Cortex of kidney (tissue), 1 donor: ENCODE measurements around the gene RMI1.
A peak's percentile ranks its signal among the peaks of the same experiment; 100 is the strongest.

Experiments
- DNase-seq: peaks from one replicate; lab custom pipeline; 2025; lab: John Stamatoyannopoulos, UW

Gene RMI1

DNA sequence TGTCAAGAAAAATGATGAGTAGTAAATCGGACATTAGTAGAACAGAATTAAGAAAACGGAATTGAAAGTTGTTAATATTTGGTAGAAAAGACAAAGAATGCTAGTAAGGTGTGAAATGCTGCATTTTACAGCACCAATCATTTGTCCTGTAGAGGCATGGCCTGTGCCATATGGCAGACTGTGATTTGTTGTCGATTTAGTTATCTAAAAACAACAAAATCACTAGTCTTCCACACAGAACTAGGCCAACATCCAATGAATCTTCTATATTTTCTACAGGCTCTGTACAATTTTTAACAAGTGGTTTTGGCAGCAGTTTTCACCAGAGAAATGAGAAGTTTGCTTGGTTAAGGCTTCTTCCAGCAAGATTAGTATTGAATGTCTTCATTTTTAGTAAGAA, 11.0 kb upstream of the RMI1 start:
- DNase-seq = no peak

- no peak for DNase-seq
These were observed 9.1 kb upstream of the RMI1 start for GRCh38 chr9:83971485-83971884.

DNA sequence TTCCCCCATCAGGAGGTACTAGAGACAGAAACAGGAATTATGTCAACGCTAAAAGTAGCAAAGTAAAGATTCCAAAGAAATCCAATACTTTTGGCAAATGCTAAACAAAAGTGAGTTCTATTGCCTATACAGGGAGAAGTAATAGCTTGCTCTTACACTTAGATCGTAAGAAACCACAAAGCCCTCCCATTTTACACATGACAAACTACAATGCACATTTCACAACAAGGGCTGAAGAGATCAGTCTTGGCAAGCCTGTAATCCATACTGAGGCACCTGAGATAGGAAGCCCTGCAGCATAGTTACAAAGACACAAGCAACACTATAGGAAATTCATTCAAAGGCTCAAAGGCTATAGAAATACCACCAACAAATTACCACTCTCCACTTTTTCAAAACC, 8.3 kb upstream of the RMI1 start:
- DNase-seq = no peak

- DNase-seq = no peak
These were observed 5.3 kb upstream of the RMI1 start for GRCh38 chr9:83975300-83975699.

GRCh38 chr9:83976372-83976771, 4.2 kb upstream of the RMI1 start:
- no peak for DNase-seq

DNA sequence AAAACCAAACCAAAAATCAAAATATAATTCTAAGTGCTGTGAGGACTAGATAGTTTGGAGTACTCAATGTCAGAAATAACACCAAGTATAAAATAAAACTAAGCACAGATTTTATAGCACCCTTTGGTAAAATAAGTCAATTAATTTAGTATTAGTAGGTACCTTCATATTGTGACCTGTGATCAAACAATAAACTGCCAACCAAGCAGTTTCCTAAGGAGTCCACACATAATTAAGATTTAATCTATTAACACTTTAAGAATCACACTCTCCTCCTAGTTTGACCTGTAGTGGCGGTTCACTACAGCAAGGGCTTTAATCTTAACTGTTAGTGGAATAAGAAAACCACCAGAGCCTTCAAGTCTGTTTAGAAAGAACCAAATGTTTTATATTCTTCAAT, 3.4 kb upstream of the RMI1 start:
- DNase-seq = no peak

GRCh38 chr9:83978992-83979811, 1.4 kb upstream of the RMI1 start:
- no peak for DNase-seq

DNA sequence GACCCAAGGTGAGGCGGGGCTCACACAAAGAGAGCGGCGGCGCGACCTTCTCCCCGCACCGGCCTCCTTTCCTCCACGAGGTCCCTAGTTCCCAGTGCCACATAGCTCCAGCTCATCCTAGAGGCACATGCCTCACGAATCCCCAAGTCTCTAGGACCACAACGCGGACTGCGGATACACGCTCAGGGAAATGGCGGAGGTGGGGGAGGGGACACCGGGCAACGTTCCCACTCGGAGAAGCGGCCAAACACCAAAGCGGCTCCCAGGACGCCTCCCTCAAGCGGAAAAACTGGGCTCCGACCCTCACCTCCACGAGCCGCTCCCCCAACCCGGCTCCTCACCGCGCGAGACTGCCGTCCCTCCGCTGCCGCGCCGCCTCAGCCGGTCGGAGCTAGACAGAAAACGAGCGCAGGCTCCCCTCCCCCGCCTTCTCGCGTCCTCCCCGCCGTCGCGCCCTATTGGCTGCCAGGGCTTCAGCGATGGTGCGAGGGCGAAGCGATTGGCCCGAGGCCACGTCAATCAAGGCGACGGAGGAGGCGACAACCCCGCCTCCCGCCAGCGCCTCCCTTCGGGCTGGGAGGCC, 702 bp upstream of the RMI1 start, which contains the start of gene HNRNPK:
HNRNPK (minus strand) TSS at position 404 of the 583 bp plus-strand sequence. CDS start 1,963 bp downstream, outside the sequence.
- peak; percentile 84 for DNase-seq

DNA sequence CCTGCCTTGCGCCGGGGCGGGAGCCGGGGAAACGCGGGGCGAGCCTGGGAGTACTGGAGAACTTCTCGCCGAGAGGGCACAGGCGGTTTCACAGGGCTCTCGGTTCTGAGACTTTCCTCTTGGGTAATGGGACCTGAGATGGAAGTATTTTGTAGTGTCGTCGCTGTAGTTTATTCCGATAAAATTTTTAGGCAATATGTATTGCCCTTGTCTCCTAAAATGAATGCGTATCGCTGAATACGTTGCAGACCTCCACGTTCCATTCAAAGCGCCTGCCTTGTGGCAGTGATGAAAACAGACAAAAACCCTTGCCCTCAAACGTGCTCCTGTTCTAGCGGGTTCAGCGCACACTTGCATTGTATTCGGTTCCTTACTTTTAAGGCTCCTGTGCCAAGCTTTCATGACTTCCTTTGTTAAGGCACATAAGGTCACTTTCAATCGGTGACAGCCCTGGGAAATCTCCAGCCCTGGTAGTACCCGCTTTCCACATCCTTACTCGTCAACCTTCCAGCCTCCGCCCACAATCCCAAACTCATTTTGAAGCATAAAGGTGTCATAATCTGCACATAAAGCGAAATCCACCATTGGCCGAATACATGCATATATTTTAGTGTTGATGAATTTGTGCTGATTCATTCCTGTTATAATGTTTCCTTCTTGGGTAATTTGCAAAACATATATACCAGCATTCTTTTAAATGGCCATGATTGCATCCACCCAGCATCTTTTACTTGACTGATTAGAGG, 694 bp downstream of the RMI1 start:
- DNase-seq = no peak

- no peak for DNase-seq
These were observed 5.6 kb downstream of the RMI1 start for GRCh38 chr9:83986195-83986594.

DNA sequence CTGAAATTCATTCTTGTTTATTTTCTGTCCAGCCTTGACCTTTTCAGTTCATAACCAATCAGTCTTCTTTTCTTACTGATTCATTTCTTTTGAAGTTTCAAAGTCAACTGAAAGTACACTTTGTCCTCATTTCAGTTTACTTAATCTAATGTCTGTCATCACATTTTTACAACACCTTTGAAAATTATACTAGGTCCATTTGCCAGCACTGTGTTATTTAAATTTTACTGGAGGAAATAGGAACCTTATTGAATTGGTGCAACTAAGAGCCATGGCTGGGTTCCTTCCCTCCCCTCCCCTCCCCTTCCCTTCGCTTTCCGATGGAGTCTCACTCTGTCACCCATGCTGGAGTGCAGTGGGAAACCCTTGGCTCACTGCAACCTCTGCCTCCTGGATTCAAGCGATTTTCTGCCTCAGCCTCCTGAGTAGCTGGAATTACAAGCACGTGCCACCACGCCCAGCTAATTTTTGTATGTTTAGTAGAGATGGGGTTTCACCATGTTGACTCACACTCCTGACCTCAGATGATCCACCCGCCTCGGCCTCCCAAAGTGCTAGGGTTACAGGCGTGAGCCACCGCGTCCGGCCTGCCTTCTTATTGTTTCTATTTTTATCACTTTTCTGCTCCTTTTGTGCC, 6.3 kb downstream of the RMI1 start:
- DNase-seq = no peak

DNA sequence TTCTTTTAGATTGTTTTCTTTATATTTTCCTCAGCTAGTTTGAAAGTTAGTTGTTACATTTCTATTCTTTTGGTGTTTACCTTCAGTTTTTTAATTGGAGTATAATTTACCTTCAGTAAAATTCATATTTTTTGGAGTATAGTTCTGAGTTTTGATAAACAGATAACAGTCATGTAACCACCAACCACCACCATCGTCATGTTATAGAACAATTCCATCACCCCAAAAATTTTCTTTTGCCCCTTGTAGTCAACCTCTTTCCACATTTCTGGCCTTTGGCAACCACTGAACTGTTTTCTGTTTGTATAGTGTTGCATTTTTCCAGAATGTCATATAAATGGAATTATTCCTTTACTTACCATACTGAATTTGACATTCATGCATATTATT, 6.8 kb downstream of the RMI1 start:
- no peak for DNase-seq

DNA sequence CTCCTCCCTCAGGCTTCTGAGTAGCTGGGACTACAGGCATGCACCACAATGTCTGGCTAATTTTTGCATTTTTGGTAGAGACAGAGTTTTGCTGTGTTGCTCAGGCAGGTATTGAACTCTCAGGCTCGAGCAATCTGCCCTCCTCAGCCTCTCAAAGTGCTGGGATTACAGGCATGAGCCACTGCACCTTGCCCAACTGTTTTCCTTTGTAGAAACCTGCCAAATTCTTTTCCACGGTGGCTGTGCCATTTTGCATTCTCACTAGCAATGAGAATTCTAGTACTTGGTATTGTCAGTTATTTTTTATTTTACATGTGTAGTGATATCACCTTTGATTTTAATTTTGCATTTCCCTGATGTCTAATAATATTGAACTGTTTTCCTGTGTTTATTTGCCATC, 7.8 kb downstream of the RMI1 start:
- DNase-seq = no peak

- no peak for DNase-seq
These were observed 10.8 kb downstream of the RMI1 start for GRCh38 chr9:83991355-83991754.

DNA sequence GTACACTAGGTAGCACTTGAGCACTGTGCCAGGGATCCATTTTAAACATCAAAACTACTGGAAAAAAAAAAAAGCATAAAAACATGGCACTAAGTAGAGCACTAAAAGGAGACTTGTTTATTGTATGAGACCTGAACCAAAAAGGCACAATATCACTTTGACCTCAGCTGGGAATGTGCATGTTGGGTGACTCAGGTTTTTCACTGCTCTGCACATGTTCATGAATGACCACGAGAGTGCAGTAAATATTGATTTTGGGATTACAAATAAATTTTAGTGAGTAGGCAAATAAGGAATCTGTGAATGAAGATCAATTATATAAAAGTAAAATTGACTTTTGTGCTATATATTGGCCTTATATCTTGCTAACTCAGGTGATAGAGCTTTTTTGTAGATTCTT, 11.8 kb downstream of the RMI1 start:
- DNase-seq = no peak

GRCh38 chr9:83992901-83993300, 12.3 kb downstream of the RMI1 start:
- DNase-seq = no peak

GRCh38 chr9:83996126-83996525, 15.5 kb downstream of the RMI1 start:
- DNase-seq = no peak

DNA sequence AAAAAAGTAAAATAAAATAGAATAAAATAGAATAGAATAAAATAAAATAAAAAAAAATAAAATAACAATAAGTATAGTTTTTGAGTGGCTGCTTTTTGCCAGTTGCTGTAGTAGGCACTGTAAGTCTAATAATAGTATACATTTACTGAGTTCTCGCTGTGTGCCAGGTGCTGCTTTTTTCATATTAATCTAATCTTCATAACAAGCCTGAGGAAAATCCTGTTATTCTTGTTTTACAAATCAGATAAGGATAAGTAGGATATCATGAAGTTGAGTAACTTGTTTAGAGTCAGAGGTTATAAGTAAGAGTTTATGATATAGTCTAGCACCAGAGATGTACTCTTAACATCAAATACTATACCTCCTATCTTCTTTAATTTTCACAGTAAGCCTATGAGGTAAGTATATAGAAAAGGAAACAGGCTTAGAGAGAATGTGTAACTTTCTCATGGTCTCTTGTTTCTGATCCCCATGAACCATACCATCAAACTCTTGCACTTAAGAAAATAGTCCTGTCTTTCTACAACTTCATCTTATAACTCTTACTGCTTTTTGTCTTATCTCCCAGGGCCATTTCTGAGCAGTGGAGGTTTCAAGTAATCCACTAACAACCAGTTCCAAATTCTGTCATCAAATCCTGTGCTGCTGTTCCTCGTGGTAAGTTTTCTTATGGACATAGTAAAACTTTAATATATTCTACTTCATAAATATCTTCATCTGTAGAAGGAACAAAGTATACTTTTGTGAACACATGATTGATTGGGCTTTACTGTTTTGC, 18.7 kb downstream of the RMI1 start:
- no peak for DNase-seq

- no peak for DNase-seq
These were observed 19.6 kb downstream of the RMI1 start for GRCh38 chr9:84000186-84000585.

GRCh38 chr9:84001621-84002020, 21.0 kb downstream of the RMI1 start:
- no peak for DNase-seq

GRCh38 chr9:84002344-84002743, 21.7 kb downstream of the RMI1 start:
- no peak for DNase-seq

DNA sequence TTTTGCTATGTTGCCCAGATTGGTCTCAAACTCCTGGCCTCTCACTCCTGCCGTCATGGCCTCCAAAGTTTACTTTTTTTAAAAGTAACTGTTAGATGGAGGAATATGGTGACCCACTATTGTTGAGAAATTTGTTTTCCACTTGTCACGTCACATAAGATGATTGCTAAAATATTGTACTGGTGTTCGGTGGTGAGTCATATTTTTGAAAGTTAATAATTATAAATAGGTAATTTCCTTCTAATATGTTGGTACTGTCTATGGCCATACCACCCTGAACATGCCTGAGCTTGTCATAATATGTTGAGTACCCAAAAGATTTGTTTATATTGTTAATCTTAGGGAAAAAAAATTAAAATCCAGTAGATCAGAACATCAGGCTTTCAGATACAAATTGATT, 22.6 kb downstream of the RMI1 start:
- no peak for DNase-seq
